GM12878 (cell line): ENCODE data around the gene HSD17B13. TPM values are rescaled to one million over a fixed set of nuclear protein-coding genes. Genes with fewer than 3 reads are reported as not detected.

Experiments used
- ATAC-seq: fragments of 200-7000 bp; cut with Tn5 transposase; 3 replicates; pipeline ENCODE4 v1.9.1; 2020; ENCODE audit warnings: mild to moderate bottlenecking, moderate library complexity
- BruUV-seq: library from RNA; stranded (reverse); fragments of 400-500 nt; replicated peaks from 2 replicates; lab custom pipeline; 2021; lab: Mats Ljungman, UMichigan
- CTCF ChIA-PET: fragments of 300-600 bp; sonication (Branson Sonifier 250); formaldehyde crosslinking; extraction: SDS; loops from one replicate; lab custom pipeline; 2021; ENCODE audit warnings: inconsistent platforms; lab: Yijun Ruan, JAX
- POLR2A ChIA-PET: fragments of 350-600 bp; formaldehyde crosslinking; extraction: SDS; loops from one replicate; lab custom pipeline; 2021; ENCODE audit warnings: inconsistent platforms; lab: Charles Lee
- RAD21 ChIA-PET: fragments of 300-600 bp; sonication (Branson Sonifier 250); formaldehyde crosslinking; loops from one replicate; lab custom pipeline; 2023; ENCODE audit warnings: antibody characterized with exemption; ENCODE audit not compliant: unreplicated experiment; lab: Charles Lee
- SMC1A ChIA-PET: fragments of 300-600 bp; sonication (Branson Sonifier 250); formaldehyde crosslinking; loops from one replicate; lab custom pipeline; 2023; ENCODE audit not compliant: unreplicated experiment, uncharacterized antibody; lab: Charles Lee
- DNase-seq: peaks from one replicate; pipeline ENCODE4 v3.0.0-alpha.2; 2011; ENCODE audit warnings: low read depth, low spot score
- FAIRE-seq: peaks from 3 replicates; lab custom pipeline; 2011; peaks lifted over from hg19 to GRCh38; lab: Jason Lieb, UNC
- H2AFZ ChIP-seq: 2 replicates; pipeline ENCODE4 v1.6.0; 2011; ENCODE audit warnings: low read depth, low read length, control low read depth; ENCODE audit not compliant: control insufficient read depth
- H3K27ac ChIP-seq: 2 replicates; pipeline ENCODE4 v1.5.1; 2011; ENCODE audit warnings: control low read depth; ENCODE audit not compliant: control insufficient read depth, insufficient read depth
- H3K27me3 ChIP-seq, 2 experiments: replicated peaks in 1 of 2; 2 replicates each; pipeline versions ENCODE4 v1.6.0 to v1.6.1; 2011; ENCODE audit warnings: low read length in 1 of 2; ENCODE audit not compliant: control insufficient read depth in 2 of 2, insufficient read depth in 2 of 2
- H3K36me3 ChIP-seq, 2 experiments: 2 replicates each; pipeline ENCODE4 v1.5.1; 2011; ENCODE audit warnings: low read length in 1 of 2; ENCODE audit not compliant: control insufficient read depth in 2 of 2, insufficient read depth in 2 of 2
- H3K4me1 ChIP-seq: 2 replicates; pipeline ENCODE4 v1.6.1; 2011; ENCODE audit warnings: mild to moderate bottlenecking, low read length, moderate library complexity, mixed read lengths; ENCODE audit not compliant: control insufficient read depth, insufficient read depth
- H3K4me2 ChIP-seq: 2 replicates; pipeline ENCODE4 v1.6.0; 2011; ENCODE audit warnings: control low read depth; ENCODE audit not compliant: control insufficient read depth, insufficient read depth
- H3K4me3 ChIP-seq: fragments of 200-600 bp; sonication (generic); 2 replicates; pipeline ENCODE4 v1.5.1; 2016
- H3K79me2 ChIP-seq: 2 replicates; pipeline ENCODE4 v1.6.0; 2011; ENCODE audit warnings: low read length; ENCODE audit not compliant: control insufficient read depth, insufficient read depth
- H3K9ac ChIP-seq: 2 replicates; pipeline ENCODE4 v1.8.0; 2011; ENCODE audit warnings: low read length, control low read depth, mixed read lengths; ENCODE audit not compliant: control insufficient read depth, insufficient read depth
- H3K9me3 ChIP-seq: replicated peaks from 3 replicates; pipeline ENCODE4 v1.5.1; 2011; ENCODE audit warnings: mild to moderate bottlenecking, low read length; ENCODE audit not compliant: control insufficient read depth, insufficient read depth
- H4K20me1 ChIP-seq: 2 replicates; pipeline ENCODE4 v1.6.0; 2011; ENCODE audit not compliant: control insufficient read depth, insufficient read depth
- BACH1 ChIP-seq: fragments of 450-650 bp; IDR thresholded peaks from 2 replicates; pipeline ENCODE4 v1.6.1; 2017; ENCODE audit warnings: mild to moderate bottlenecking, borderline replicate concordance
- CHD4 ChIP-seq: fragments of 200-600 bp; sonication (generic); IDR thresholded peaks from 2 replicates; pipeline ENCODE4 v1.6.1; 2016; ENCODE audit warnings: mild to moderate bottlenecking
- HDGF ChIP-seq: fragments of 450-650 bp; IDR thresholded peaks from 2 replicates; pipeline ENCODE4 v1.6.1; 2016; ENCODE audit warnings: antibody characterized with exemption
- MTA3 ChIP-seq: IDR thresholded peaks from 2 replicates; pipeline ENCODE4 v1.6.1; 2012; ENCODE audit warnings: low read length, inconsistent platforms, borderline replicate concordance
- POLR2A ChIP-seq: IDR thresholded peaks from 2 replicates; pipeline ENCODE4 v1.6.1; 2011; ENCODE audit warnings: low read depth, mild to moderate bottlenecking, low read length
- RAD51 ChIP-seq: fragments of 450-650 bp; IDR thresholded peaks from 2 replicates; pipeline ENCODE4 v1.6.1; 2016; ENCODE audit warnings: moderate library complexity, mild to moderate bottlenecking, inconsistent platforms
- SPI1 ChIP-seq: IDR thresholded peaks from 2 replicates; pipeline ENCODE4 v1.6.1; 2011; ENCODE audit warnings: low read depth, mild to moderate bottlenecking, low read length, moderate library complexity, borderline replicate concordance; ENCODE audit not compliant: insufficient read depth
- SREBF2 ChIP-seq: IDR thresholded peaks from 2 replicates; pipeline ENCODE4 v1.6.1; 2012; ENCODE audit warnings: mild to moderate bottlenecking, low read length
- ZNF24 ChIP-seq: fragments of 450-650 bp; IDR thresholded peaks from 2 replicates; pipeline ENCODE4 v1.6.1; 2017; ENCODE audit warnings: antibody characterized with exemption, mild to moderate bottlenecking
- WGBS: methylation state at CpG from one replicate; pipeline ENCODE4 v1.1.6; 2016; ENCODE audit warnings: low lambda C conversion rate; ENCODE audit not compliant: insufficient replicate concordance, insufficient coverage; ENCODE audit errors: missing lambda C conversion rate; 5-methylcytosine and 5-hydroxymethylcytosine counted together
- in situ Hi-C: fragments of 300-500 bp; cut with MboI; formaldehyde crosslinking; loops from 9 replicates; pipeline ENCODE4 v1.14.3; 2018; ENCODE audit warnings: mixed read lengths
- intact Hi-C: fragments of 100-400 bp; cut with micrococcal nuclease; formaldehyde crosslinking; loops from one replicate; pipeline ENCODE4 v1.14.2; 2022; ENCODE audit not compliant: unreplicated experiment
- polyA plus RNA-seq, 11 experiments: library from polyadenylated mRNA; depleted of rRNA in 4 of 11; unstranded in 6 of 11; stranded (reverse) in 5 of 11; fragments of >200 nt; fragmentation: Nextera tagmentation in 4 of 11; fragmentation: Illumina TruSeq in 1 of 11; extraction: Ambion mirVana in 4 of 11; extraction: Trizol in 1 of 11; gene quantifications; 1 replicate in 1 of 11; 2 replicates in 10 of 11; pipeline versions ENCODE4 v1.2.1 to v1.2.3, GENCODE V29; 2011 to 2016; ENCODE audit warnings: inconsistent platforms in 2 of 11, missing spikeins in 2 of 11, low read depth in 1 of 11
- total RNA-seq, 4 experiments: library from RNA; depleted of rRNA in 3 of 4; stranded (reverse); fragments of >200 nt in 3 of 4; fragmentation: Illumina TruSeq in 1 of 4; extraction: Trizol in 1 of 4; gene quantifications; 2 replicates each; pipeline versions ENCODE4 v1.2.1 to v1.2.3, GENCODE V29; 2013 to 2021
- TF ChIP-seq, protein P1 (sequence below): IDR thresholded peaks from 2 replicates; pipeline ENCODE4 v1.6.1; 2011; ENCODE audit warnings: mild to moderate bottlenecking, low read depth, low read length, moderate library complexity; ENCODE audit not compliant: insufficient replicate concordance
- TF ChIP-seq, protein P2 (sequence below): fragments of 450-650 bp; IDR thresholded peaks from 2 replicates; pipeline ENCODE4 v1.6.1; 2018; ENCODE audit warnings: borderline replicate concordance, mild to moderate bottlenecking; ENCODE audit not compliant: partially characterized antibody
- TF ChIP-seq, protein P3 (sequence below): IDR thresholded peaks from 2 replicates; pipeline ENCODE4 v1.6.1; 2011; ENCODE audit warnings: borderline replicate concordance, low read depth, mild to moderate bottlenecking, moderate library complexity, mixed read lengths, low read length; ENCODE audit not compliant: insufficient read depth; ENCODE audit errors: extremely low read length

Gene HSD17B13
- total and polyA plus RNA-seq, 10 of the 15 experiments (the other 5 are each of a cell fraction or from before 2014, with no cell fraction given): 0.03 to 0.09 (median 0.04) TPM; not detected in 4

DNA sequence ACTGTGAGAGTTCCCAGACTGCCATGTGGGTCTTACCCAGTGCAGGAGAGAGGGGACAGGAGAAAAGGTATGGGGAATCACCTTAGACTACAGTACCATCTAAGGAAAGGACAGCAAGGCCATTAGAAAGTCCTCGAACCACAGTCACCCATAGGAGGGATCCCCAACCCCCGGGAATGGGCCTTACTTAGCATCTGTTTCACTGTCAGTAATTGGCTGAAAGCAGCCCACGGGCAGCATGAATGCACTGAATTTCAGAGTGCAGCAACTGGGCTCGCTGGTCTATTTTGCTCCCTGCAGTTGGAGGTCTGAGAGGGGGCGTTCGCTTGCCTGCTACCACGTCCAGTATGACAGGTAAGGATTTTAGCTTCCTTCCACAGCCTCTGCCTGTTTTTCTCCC, 51.9 kb downstream of the HSD17B13 start:
- no peak overlapping the region for H2AFZ ChIP-seq
- ChIA-PET RAD21 (no interaction called here), CTCF (interaction anchor here (0.8 kb wide), 1 partner anchor 196 kb away, joined by 3 read pairs; no protein-coding TSS in a partner anchor), SMC1A (interaction anchor here (0.8 kb wide), 1 partner anchor 9 kb away, joined by 3 read pairs; no protein-coding TSS in a partner anchor), POLR2A (no interaction called here)
- no peak for ATAC-seq
- H4K20me1 ChIP-seq: no peaks in the 10 kb centered on the region
- H3K9ac ChIP-seq: no peak overlapping the region
- no TSS peak for BruUV-seq
- 29% methylated on average over 7 of the region's 7 CpGs for WGBS
- H3K9me3 ChIP-seq: no peaks in the 10 kb centered on the region
- no peak for FAIRE-seq
- H3K79me2 ChIP-seq: no peaks in the 10 kb centered on the region
- TF ChIP-seq ZNF24 (no peak), RAD51 (no peak), MTA3 (no peak), SPI1 (no peak), CHD4 (no peak), POLR2A (no peak), BACH1 (no peak), HDGF (no peak), SREBF2 (no peak)
- TF ChIP-seq, protein P1, sequence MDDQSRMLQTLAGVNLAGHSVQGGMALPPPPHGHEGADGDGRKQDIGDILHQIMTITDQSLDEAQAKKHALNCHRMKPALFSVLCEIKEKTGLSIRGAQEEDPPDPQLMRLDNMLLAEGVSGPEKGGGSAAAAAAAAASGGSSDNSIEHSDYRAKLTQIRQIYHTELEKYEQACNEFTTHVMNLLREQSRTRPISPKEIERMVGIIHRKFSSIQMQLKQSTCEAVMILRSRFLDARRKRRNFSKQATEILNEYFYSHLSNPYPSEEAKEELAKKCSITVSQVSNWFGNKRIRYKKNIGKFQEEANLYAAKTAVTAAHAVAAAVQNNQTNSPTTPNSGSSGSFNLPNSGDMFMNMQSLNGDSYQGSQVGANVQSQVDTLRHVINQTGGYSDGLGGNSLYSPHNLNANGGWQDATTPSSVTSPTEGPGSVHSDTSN: no peak
- TF ChIP-seq, protein P2, sequence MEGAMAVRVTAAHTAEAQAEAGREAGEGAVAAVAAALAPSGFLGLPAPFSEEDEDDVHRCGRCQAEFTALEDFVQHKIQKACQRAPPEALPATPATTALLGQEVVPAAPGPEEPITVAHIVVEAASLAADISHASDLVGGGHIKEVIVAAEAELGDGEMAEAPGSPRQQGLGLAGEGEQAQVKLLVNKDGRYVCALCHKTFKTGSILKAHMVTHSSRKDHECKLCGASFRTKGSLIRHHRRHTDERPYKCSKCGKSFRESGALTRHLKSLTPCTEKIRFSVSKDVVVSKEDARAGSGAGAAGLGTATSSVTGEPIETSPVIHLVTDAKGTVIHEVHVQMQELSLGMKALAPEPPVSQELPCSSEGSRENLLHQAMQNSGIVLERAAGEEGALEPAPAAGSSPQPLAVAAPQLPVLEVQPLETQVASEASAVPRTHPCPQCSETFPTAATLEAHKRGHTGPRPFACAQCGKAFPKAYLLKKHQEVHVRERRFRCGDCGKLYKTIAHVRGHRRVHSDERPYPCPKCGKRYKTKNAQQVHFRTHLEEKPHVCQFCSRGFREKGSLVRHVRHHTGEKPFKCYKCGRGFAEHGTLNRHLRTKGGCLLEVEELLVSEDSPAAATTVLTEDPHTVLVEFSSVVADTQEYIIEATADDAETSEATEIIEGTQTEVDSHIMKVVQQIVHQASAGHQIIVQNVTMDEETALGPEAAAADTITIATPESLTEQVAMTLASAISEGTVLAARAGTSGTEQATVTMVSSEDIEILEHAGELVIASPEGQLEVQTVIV: no peak
- TF ChIP-seq, protein P3, sequence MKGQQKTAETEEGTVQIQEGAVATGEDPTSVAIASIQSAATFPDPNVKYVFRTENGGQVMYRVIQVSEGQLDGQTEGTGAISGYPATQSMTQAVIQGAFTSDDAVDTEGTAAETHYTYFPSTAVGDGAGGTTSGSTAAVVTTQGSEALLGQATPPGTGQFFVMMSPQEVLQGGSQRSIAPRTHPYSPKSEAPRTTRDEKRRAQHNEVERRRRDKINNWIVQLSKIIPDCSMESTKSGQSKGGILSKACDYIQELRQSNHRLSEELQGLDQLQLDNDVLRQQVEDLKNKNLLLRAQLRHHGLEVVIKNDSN: no peak
- H3K4me1 ChIP-seq: no peaks in the 10 kb centered on the region
- H3K36me3 ChIP-seq: no peaks in the 10 kb centered on the region
- intact Hi-C loops (no loop called here), in situ Hi-C loops (no loop called here)
- no peaks in the 10 kb centered on the region for H3K27me3 ChIP-seq
- H3K4me2 ChIP-seq: no peak overlapping the region
- H3K4me3 ChIP-seq: no peak overlapping the region
- DNase-seq: no peak
- H3K27ac ChIP-seq: no peak overlapping the region
